Esophagus muscularis mucosa (tissue), 3 donors: ENCODE measurements around the gene PEX14.

Source experiments
- POLR2A ChIP-seq: fragments of 450-650 bp; IDR thresholded peaks from one replicate; pipeline ENCODE4 v1.6.1; 2017; ENCODE audit warnings: antibody characterized with exemption, moderate library complexity, mild to moderate bottlenecking, low read depth
- TF ChIP-seq, protein P1 (sequence below), 3 experiments: fragments of 200-600 bp in 2 of 3; fragments of 450-650 bp in 1 of 3; sonication (generic) in 2 of 3; IDR thresholded peaks; one replicate each; pipeline ENCODE4 v1.5.1; 2017 to 2019; ENCODE audit warnings: antibody characterized with exemption in 3 of 3, mild to moderate bottlenecking in 2 of 3, moderate library complexity in 1 of 3

DNA sequence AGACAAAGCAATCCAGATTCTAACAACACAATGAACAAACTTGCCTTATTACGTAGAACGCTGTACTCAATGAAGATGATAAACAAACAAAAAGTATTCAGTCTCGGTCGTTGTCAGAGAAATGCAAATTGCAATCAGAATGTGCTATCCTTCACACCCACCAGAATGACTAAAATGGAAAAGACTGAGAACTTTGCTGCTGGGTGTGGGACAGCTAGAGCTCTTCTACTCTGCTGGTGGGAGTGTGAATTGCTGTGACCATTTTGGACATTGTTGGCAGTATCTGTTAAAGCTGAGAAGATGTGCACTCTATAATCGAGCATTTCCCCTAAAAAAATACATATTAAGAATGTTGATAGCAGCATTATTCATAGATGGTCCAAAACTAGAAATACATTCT lies 111.4 kb downstream of the PEX14 start:
- TF ChIP-seq, protein P1, sequence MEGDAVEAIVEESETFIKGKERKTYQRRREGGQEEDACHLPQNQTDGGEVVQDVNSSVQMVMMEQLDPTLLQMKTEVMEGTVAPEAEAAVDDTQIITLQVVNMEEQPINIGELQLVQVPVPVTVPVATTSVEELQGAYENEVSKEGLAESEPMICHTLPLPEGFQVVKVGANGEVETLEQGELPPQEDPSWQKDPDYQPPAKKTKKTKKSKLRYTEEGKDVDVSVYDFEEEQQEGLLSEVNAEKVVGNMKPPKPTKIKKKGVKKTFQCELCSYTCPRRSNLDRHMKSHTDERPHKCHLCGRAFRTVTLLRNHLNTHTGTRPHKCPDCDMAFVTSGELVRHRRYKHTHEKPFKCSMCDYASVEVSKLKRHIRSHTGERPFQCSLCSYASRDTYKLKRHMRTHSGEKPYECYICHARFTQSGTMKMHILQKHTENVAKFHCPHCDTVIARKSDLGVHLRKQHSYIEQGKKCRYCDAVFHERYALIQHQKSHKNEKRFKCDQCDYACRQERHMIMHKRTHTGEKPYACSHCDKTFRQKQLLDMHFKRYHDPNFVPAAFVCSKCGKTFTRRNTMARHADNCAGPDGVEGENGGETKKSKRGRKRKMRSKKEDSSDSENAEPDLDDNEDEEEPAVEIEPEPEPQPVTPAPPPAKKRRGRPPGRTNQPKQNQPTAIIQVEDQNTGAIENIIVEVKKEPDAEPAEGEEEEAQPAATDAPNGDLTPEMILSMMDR (IDR thresholded peaks at IDR 0.05), result no peak
- no peak for TF ChIP-seq POLR2A
